Astrocyte of the cerebellum (primary cell): Measurements from ENCODE around the gene ASB10.

ENCODE experiments used
- DNase-seq: peaks from one replicate; pipeline ENCODE4 v3.0.0-alpha.2; 2011; ENCODE audit warnings: low read depth
- H3K4me3 ChIP-seq: 2 replicates; pipeline ENCODE4 v1.5.1; 2011; ENCODE audit warnings: mild to moderate bottlenecking, low read depth, low read length, moderate library complexity
- CTCF ChIP-seq: IDR thresholded peaks from 2 replicates; pipeline ENCODE4 v1.5.1; 2012; ENCODE audit warnings: low read length, low read depth, moderate library complexity, mild to moderate bottlenecking; ENCODE audit errors: missing control alignments
- in situ Hi-C: cut with HindIII; loops from 2 replicates; pipeline ENCODE4 v1.10.0; 2017; ENCODE audit warnings: low sequenced_read_pairs

ASB10 gene

GRCh38 chr7:151142686-151143040 is 44.4 kb downstream of the ASB10 start:
- DNase-seq, result no peak
- no peak overlapping the region for H3K4me3 ChIP-seq
- in situ Hi-C loops, result no loop called here
- TF ChIP-seq CTCF, result no peak

- DNase-seq, result no peak
- in situ Hi-C loops, result no loop called here
- H3K4me3 ChIP-seq, result no peak overlapping the region
- TF ChIP-seq CTCF, result no peak
Measured at GRCh38 chr7:151141855-151142685, 45.0 kb downstream of the ASB10 start.

GRCh38 chr7:151141311-151141854 is 45.7 kb downstream of the ASB10 start:
- TF ChIP-seq CTCF, result no peak
- DNase-seq, result no peak
- H3K4me3 ChIP-seq, result no peak overlapping the region
- in situ Hi-C loops, result no loop called here

- no peak for DNase-seq
- TF ChIP-seq CTCF, result no peak
- H3K4me3 ChIP-seq, result no peak overlapping the region
- in situ Hi-C loops, result no loop called here
Measured at GRCh38 chr7:151140826-151141225, 46.2 kb downstream of the ASB10 start.

- DNase-seq, result no peak
- in situ Hi-C loops, result no loop called here
- no peak overlapping the region for H3K4me3 ChIP-seq
- no peak for TF ChIP-seq CTCF
Measured at GRCh38 chr7:151139791-151140190, 47.3 kb downstream of the ASB10 start.

GRCh38 chr7:151139071-151139790 is 47.8 kb downstream of the ASB10 start:
- no peak for DNase-seq
- in situ Hi-C loops, result no loop called here
- no peak overlapping the region for H3K4me3 ChIP-seq
- TF ChIP-seq CTCF, result no peak
